K562 (cell line): ENCODE data around the gene SCMH1. TPM values are rescaled to one million over a fixed set of nuclear protein-coding genes. Genes with fewer than 3 reads are reported as not detected.

Source experiments
- ATAC-seq: fragments of 200-7000 bp; cut with Tn5 transposase; 3 replicates; pipeline ENCODE4 v1.9.1; 2020; ENCODE audit warnings: moderate library complexity
- BruUV-seq: library from RNA; stranded (reverse); fragments of 400-500 nt; replicated peaks from 2 replicates; lab custom pipeline; 2021; lab: Mats Ljungman, UMichigan
- CTCF ChIA-PET: fragments of 300-600 bp; formaldehyde crosslinking; extraction: SDS; loops from one replicate; lab custom pipeline; 2021; ENCODE audit warnings: low intra/inter-chr PET ratio; lab: Yijun Ruan, JAX
- POLR2A ChIA-PET: fragments of 300-600, 350-650 bp; sonication (Branson Sonifier 250); formaldehyde crosslinking; extraction: SDS; loops from one replicate; lab custom pipeline; 2021; ENCODE audit warnings: antibody characterized with exemption, inconsistent platforms; lab: Yijun Ruan, JAX
- DNase-seq, 4 experiments: peaks; one replicate each; pipeline versions ENCODE4 v3.0.0 to v3.0.0-alpha.2; 2011 to 2018; ENCODE audit warnings: low spot score in 3 of 4, mixed read lengths in 3 of 4; ENCODE audit errors: extremely low read depth in 1 of 4
- FAIRE-seq: peaks from 2 replicates; lab custom pipeline; 2011; peaks lifted over from hg19 to GRCh38; lab: Jason Lieb, UNC
- H2AFZ ChIP-seq: 2 replicates; pipeline ENCODE4 v1.6.0; 2011; ENCODE audit warnings: low read depth, low read length, control low read depth, inconsistent platforms
- H3K27ac ChIP-seq: fragments of 200-600 bp; 3 replicates; pipeline ENCODE4 v1.8.0; 2011; ENCODE audit warnings: low read depth, mild to moderate bottlenecking, control low read depth, inconsistent platforms, low read length, moderate library complexity, mixed read lengths; ENCODE audit errors: extremely low read depth
- H3K27me3 ChIP-seq, 2 experiments: fragments of 300-600 bp in 1 of 2; 2 replicates in 1 of 2; 3 replicates in 1 of 2; pipeline versions ENCODE4 v1.6.0 to v1.8.0; 2011; ENCODE audit warnings: inconsistent platforms in 2 of 2, low read length in 2 of 2, mild to moderate bottlenecking in 1 of 2, mixed read lengths in 1 of 2, moderate library complexity in 1 of 2; ENCODE audit not compliant: control insufficient read depth in 2 of 2, insufficient read depth in 2 of 2
- H3K36me3 ChIP-seq: fragments of 300-600 bp; 3 replicates; pipeline ENCODE4 v1.8.0; 2011; ENCODE audit warnings: mild to moderate bottlenecking, low read length, inconsistent platforms; ENCODE audit not compliant: control insufficient read depth, insufficient read depth
- H3K4me1 ChIP-seq, 2 experiments: fragments of 200-600 bp in 1 of 2; replicated peaks in 1 of 2; 2 replicates in 1 of 2; 3 replicates in 1 of 2; pipeline versions ENCODE4 v1.5.1 to v1.8.0; 2011; ENCODE audit warnings: inconsistent platforms in 2 of 2, low read length in 2 of 2, mild to moderate bottlenecking in 1 of 2, mixed read lengths in 1 of 2, moderate library complexity in 1 of 2; ENCODE audit not compliant: control insufficient read depth in 2 of 2, insufficient read depth in 2 of 2
- H3K4me2 ChIP-seq: 2 replicates; pipeline ENCODE4 v1.6.1; 2011; ENCODE audit warnings: low read length, control low read depth, inconsistent platforms, mixed read lengths; ENCODE audit not compliant: insufficient read depth
- H3K4me3 ChIP-seq: fragments of 200-600 bp; sonication (generic), shearing (Covaris generic); 2 replicates; pipeline ENCODE4 v1.5.1; 2016; ENCODE audit warnings: control low read depth, inconsistent platforms
- H3K79me2 ChIP-seq: fragments of 200-600 bp; 3 replicates; pipeline ENCODE4 v1.8.0; 2011; ENCODE audit warnings: low read length, inconsistent platforms; ENCODE audit not compliant: control insufficient read depth, insufficient read depth
- H3K9ac ChIP-seq, 2 experiments: 2 replicates each; pipeline versions ENCODE4 v1.6.0 to v1.6.1; 2011; ENCODE audit warnings: low read depth in 2 of 2, low read length in 2 of 2, control low read depth in 1 of 2, inconsistent platforms in 1 of 2, mild to moderate bottlenecking in 1 of 2, mixed read lengths in 1 of 2; ENCODE audit not compliant: insufficient read depth in 1 of 2
- H3K9me1 ChIP-seq: one replicate; pipeline ENCODE4 v1.6.0; 2011; ENCODE audit warnings: inconsistent platforms, mild to moderate bottlenecking, low read length, moderate library complexity; ENCODE audit not compliant: control insufficient read depth, insufficient read depth
- H3K9me3 ChIP-seq: replicated peaks from 2 replicates; pipeline ENCODE4 v1.5.1; 2011; ENCODE audit warnings: low read depth, low read length, inconsistent platforms; ENCODE audit not compliant: control insufficient read depth, insufficient read depth
- H4K20me1 ChIP-seq: replicated peaks from 2 replicates; pipeline ENCODE4 v1.6.1; 2011; ENCODE audit warnings: low read length, inconsistent platforms, mixed read lengths; ENCODE audit not compliant: control insufficient read depth, insufficient read depth
- CHD2 ChIP-seq: IDR thresholded peaks from 2 replicates; pipeline ENCODE4 v1.6.1; 2011; ENCODE audit warnings: low read depth, low read length
- TEAD4 ChIP-seq, 2 experiments: sonication (generic) in 1 of 2; formaldehyde crosslinking in 1 of 2; IDR thresholded peaks; 2 replicates each; pipeline versions ENCODE4 v1.6.1 to v1.8.0; 2012 to 2022; ENCODE audit warnings: borderline replicate concordance in 1 of 2, inconsistent platforms in 1 of 2, low read length in 1 of 2, mild to moderate bottlenecking in 1 of 2, missing genetic modification reagents in 1 of 2
- ZNF584 ChIP-seq: fragments of 200-800 bp; sonication (Bioruptor generic); IDR thresholded peaks from 2 replicates; pipeline ENCODE4 v1.6.1; 2016; ENCODE audit warnings: low read depth, mild to moderate bottlenecking, missing genetic modification characterization, missing compliant biosample characterization
- WGBS: fragments of 100-300 bp; shearing (Covaris generic); methylation state at CpG from one replicate; pipeline ENCODE4 v1.1.6; 2016; ENCODE audit warnings: low coverage, mixed read lengths; ENCODE audit not compliant: insufficient coverage; ENCODE audit errors: missing lambda C conversion rate; 5-methylcytosine and 5-hydroxymethylcytosine counted together
- in situ Hi-C: fragments of 300-500 bp; cut with MboI; formaldehyde crosslinking; loops from 4 replicates; pipeline ENCODE4 v1.15.0; 2018; ENCODE audit warnings: inconsistent platforms, mixed read lengths
- intact Hi-C: fragments of 100-400 bp; cut with micrococcal nuclease; formaldehyde crosslinking; loops from 2 replicates; pipeline ENCODE4 v1.14.2; 2022
- polyA plus RNA-seq, 8 experiments: library from polyadenylated mRNA; depleted of rRNA in 4 of 8; stranded (reverse) in 5 of 8; unstranded in 3 of 8; fragments of >200 nt; fragmentation: Nextera tagmentation in 2 of 8; fragmentation: Illumina TruSeq in 1 of 8; extraction: Ambion mirVana in 2 of 8; extraction: Trizol in 1 of 8; gene quantifications; 2 replicates each; pipeline versions ENCODE4 v1.2.1 to v1.2.3, GENCODE V29; 2011 to 2014; ENCODE audit warnings: inconsistent platforms in 1 of 8, missing spikeins in 1 of 8
- total RNA-seq, 7 experiments: library from RNA; depleted of rRNA in 6 of 7; stranded (reverse); fragments of >200 nt in 6 of 7; fragmentation: Illumina TruSeq in 2 of 7; extraction: Trizol in 2 of 7; gene quantifications; 2 replicates each; pipeline versions ENCODE4 v1.2.1 to v1.2.3, GENCODE V29; 2011 to 2021; ENCODE audit warnings: low replicate concordance in 1 of 7

SCMH1 gene
- total and polyA plus RNA-seq, 9 of the 15 experiments (the other 6 are each of a cell fraction or from before 2014, with no cell fraction given), result 8.5 to 37.0 (median 26.8) TPM

GRCh38 chr1:41243079-41243385 lies 926 bp upstream of the SCMH1 start:
- TF ChIP-seq ZNF584 (CRISPR knock-in tag) (0 out of 2 replicates have a peak, but pooled peaks have one; percentile 30), TEAD4 (IDR thresholded peaks at IDR 0.05; ENCODE audit: low read length) (0 out of 2 replicates have a peak, but pooled peaks have one; percentile 2), TEAD4 (CRISPR knock-in tag; IDR thresholded peaks at IDR 0.05; ENCODE audit: borderline replicate concordance) (no peak), CHD2 (no peak)
- intact Hi-C loops, result loop anchor here (10.0 kb wide), 1 partner anchor 198 kb away; no protein-coding TSS in a partner anchor
- peak overlapping the region; percentile 66; the same call in 1 of the 2 replicates for H3K4me3 ChIP-seq
- ChIA-PET POLR2A (interaction anchor here (0.6 to 1.4 kb wide), 7 partner anchors 9 to 616 kb away, joined by 3 to 4 read pairs (median 3); no protein-coding TSS in a partner anchor), CTCF (no interaction called here)
- peaks cover 12% of the 10 kb centered on the region for H4K20me1 ChIP-seq
- peaks cover 43% of the 10 kb centered on the region for H3K79me2 ChIP-seq
- H3K4me1 ChIP-seq, result peaks cover 35 to 56% of the 10 kb centered on the region in 2 experiments
- H3K36me3 ChIP-seq, result no peaks in the 10 kb centered on the region
- peak overlapping the region; percentile 91 to 95; a peak in 3 of 4 replicates for H3K9ac ChIP-seq
- peak overlapping the region; percentile 92 for H3K27ac ChIP-seq
- no peak for ATAC-seq
- peak overlapping the region; percentile 96 for H2AFZ ChIP-seq
- H3K9me3 ChIP-seq, result no peaks in the 10 kb centered on the region
- no TSS peak for BruUV-seq
- no peaks in the 10 kb centered on the region for H3K9me1 ChIP-seq
- in situ Hi-C loops, result no loop called here
- no peaks in the 10 kb centered on the region for H3K27me3 ChIP-seq
- DNase-seq, result peak in 1 of 4 experiments; percentile 27
- no peak for FAIRE-seq
- H3K4me2 ChIP-seq, result peak overlapping the region; percentile 94
- WGBS, result 85% methylated on average over 3 of the region's 3 CpGs
